ENCODE measurements around the gene RAB40B.
"Not testable (repeated sequence)": the region's sequence is repeated elsewhere in the genome, so short reads cannot be mapped to it uniquely, and the experiment has no call there.

RAB40B gene

GRCh38 chr17:82654611-82655010 lies 43.9 kb downstream of the RAB40B start:
- not testable (repeated sequence) for DNase-seq (ENCODE audit: low read depth); H3K4me1 ChIP-seq (ENCODE audit: control insufficient read depth, insufficient read depth, low read length); H3K9ac ChIP-seq (ENCODE audit: low read length); H3K27me3 ChIP-seq (replicated peaks; ENCODE audit: control insufficient read depth, insufficient read depth, low read length); H3K9me3 ChIP-seq (ENCODE audit: control insufficient read depth, low read length); H3K4me3 ChIP-seq (ENCODE audit: low read length)
- peaks cover 10% of the 10 kb centered on the region for H3K36me3 ChIP-seq (ENCODE audit: control insufficient read depth, insufficient read depth, low read length, severe bottlenecking)

DNA sequence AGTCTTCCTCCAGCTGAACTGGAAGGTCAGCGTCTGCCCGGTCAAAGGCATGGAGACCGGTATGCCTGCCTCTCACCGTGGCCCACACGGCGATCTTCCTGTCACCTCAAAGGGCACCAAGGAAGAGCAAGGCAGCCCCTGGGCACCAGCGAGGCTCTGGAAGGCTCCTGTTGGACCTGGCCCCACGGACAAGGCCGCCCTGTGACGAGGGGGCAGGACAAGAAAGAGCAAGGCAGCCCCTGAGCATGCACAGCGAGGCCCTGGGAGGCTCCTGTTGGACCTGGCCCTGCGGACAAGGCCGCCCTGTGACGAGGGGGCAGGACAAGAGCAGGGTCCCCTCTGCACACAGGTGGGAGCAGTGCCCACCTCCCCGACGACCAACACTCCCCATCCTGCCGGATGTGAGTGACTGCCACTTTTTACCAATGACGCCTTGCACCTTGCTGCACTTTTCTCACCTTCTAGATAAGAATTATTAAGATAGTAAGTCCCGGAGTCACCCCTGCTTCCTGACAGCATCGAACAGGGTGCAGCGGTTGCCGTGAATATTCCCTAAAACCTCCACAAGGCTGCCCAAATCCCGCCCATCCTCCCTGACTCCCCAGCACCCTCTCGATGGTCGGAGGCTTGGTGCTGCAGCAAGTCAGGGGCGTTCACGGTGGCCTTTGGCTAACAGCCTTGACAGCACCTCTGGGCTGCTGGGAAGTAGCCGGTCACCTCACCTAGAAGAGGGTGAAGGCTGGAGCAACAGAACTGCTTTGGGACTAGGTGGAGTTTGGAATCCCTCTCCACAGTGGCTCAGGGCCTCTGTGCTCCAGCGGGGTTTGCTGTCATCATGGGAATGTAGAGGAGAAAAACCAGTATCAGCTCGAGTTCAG lies 44.6 kb downstream of the RAB40B start:
- Histone ChIP-seq H3K4me1 (ENCODE audit: control insufficient read depth, insufficient read depth, low read length) (no peaks in the 10 kb centered on the region), H3K27me3 (replicated peaks; ENCODE audit: control insufficient read depth, insufficient read depth, low read length) (no peaks in the 10 kb centered on the region), H3K36me3 (ENCODE audit: control insufficient read depth, insufficient read depth, low read length, severe bottlenecking) (peaks cover 5% of the 10 kb centered on the region), H3K4me3 (ENCODE audit: low read length) (no peak overlapping the region), H3K9ac (ENCODE audit: low read length) (no peak overlapping the region), H3K9me3 (ENCODE audit: control insufficient read depth, low read length) (no peaks in the 10 kb centered on the region)
- DNase-seq (ENCODE audit: low read depth), result no peak

DNA sequence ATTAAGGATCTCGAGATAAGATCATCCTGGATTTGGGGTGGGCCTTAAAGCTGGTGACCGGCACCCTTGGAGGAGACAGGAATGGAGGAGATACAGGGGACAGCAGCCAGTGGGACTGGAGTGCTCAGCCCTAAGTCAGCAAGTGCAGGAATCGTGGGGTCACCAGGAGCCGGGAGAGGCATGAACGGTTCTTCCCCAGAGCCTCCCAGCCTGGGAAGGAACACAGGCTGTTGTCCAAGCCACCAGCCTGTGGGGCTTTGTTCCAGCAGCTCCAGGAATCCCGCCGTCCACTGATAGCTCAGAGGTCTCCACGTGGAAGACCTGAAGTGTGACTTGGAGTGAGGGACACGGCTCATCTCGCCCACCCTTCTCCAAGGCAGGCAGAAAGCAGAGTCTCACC lies 47.8 kb downstream of the RAB40B start:
- no peaks in the 10 kb centered on the region for H3K9me3 ChIP-seq (ENCODE audit: control insufficient read depth, low read length)
- H3K9ac ChIP-seq (ENCODE audit: low read length), result no peak overlapping the region
- H3K27me3 ChIP-seq (replicated peaks; ENCODE audit: control insufficient read depth, insufficient read depth, low read length), result no peaks in the 10 kb centered on the region
- peaks cover 11% of the 10 kb centered on the region for H3K4me1 ChIP-seq (ENCODE audit: control insufficient read depth, insufficient read depth, low read length)
- no peaks in the 10 kb centered on the region for H3K36me3 ChIP-seq (ENCODE audit: control insufficient read depth, insufficient read depth, low read length, severe bottlenecking)
- no peak for DNase-seq (ENCODE audit: low read depth)
- H3K4me3 ChIP-seq (ENCODE audit: low read length), result no peak overlapping the region

DNA sequence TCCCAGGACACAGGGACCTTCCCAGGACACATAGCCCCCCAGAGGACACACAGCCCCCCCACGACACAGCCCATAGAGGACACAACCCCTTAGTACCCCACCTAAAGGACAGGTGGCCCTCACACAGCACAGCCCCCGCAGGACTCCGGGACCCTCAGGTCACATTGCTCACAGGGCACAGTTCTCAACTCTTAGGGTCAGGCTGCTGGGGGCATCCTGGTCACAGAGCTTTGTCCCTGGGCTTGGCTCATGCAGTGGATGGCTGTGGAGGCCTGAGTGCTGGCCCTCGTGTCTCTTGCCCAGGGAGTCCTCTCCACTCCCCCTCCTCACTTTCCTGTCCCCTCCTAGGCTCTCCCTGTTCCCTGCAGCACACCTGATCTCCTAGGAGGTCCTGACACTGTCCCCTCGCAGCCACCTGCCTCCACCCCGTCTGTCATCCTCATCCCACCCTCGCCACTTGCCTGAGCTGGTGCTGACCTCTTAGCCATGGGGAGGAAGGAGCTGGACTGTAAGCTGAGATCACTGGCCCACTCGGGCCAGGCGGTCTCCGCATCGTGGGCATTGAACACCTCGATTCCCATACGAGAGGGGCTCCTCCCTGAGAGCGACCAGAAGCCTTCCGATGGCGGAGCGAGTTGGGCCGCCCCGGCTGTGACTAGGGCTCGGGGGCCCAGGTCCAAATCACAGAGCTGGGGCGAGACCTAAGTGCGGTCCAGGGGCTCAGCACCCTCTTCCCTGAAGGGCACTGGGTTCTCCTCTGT lies 48.8 kb downstream of the RAB40B start:
- Histone ChIP-seq H3K4me1 (ENCODE audit: control insufficient read depth, insufficient read depth, low read length) (peaks cover 11% of the 10 kb centered on the region), H3K36me3 (ENCODE audit: control insufficient read depth, insufficient read depth, low read length, severe bottlenecking) (no peaks in the 10 kb centered on the region), H3K4me3 (ENCODE audit: low read length) (no peak overlapping the region), H3K9ac (ENCODE audit: low read length) (no peak overlapping the region), H3K9me3 (ENCODE audit: control insufficient read depth, low read length) (no peaks in the 10 kb centered on the region), H3K27me3 (replicated peaks; ENCODE audit: control insufficient read depth, insufficient read depth, low read length) (no peaks in the 10 kb centered on the region)
- no peak for DNase-seq (ENCODE audit: low read depth)

DNA sequence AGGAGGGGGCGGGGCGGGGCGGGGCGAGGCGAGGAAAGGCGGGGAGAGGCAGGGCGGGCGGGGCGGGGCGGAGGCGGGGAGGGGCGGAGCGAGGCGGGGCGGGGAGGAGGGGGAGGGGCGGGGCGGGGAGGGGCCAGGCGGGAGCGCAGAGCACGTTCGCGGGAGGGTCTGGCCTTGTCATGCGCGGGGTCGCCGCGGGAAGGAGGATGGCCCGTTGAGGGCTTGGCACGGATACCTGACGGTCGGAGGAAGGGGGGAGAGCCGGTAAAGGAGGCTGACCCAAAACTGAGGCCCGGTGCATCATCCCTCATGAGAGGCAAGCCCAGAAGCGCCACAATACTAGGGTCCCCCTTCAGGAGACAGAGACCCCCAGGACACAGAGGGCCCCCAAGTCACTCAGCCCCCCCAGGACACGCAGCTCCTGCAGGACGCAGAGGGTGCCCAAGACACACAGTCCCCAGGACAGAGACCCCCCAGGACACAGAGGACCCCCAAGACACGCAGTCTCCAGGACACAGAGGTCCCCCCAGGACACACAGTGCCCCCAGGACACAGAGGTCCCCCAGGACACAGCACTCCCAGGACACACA lies 49.7 kb downstream of the RAB40B start:
- Histone ChIP-seq H3K27me3 (replicated peaks; ENCODE audit: control insufficient read depth, insufficient read depth, low read length) (no peaks in the 10 kb centered on the region), H3K4me1 (ENCODE audit: control insufficient read depth, insufficient read depth, low read length) (peaks cover 11% of the 10 kb centered on the region), H3K9ac (ENCODE audit: low read length) (peak overlapping the region; percentile 80), H3K9me3 (ENCODE audit: control insufficient read depth, low read length) (no peaks in the 10 kb centered on the region), H3K4me3 (ENCODE audit: low read length) (peak overlapping the region; percentile 76), H3K36me3 (ENCODE audit: control insufficient read depth, insufficient read depth, low read length, severe bottlenecking) (peaks cover 6% of the 10 kb centered on the region)
- DNase-seq (ENCODE audit: low read depth), result no peak

GRCh38 chr17:82648165-82648668 lies 50.3 kb downstream of the RAB40B start, which contains the start of gene WDR45B:
TSS of gene WDR45B (minus strand) at chr17:82648444. CDS start at chr17:82648340, 104 bp downstream.
- H3K9me3 ChIP-seq (ENCODE audit: control insufficient read depth, low read length), result no peaks in the 10 kb centered on the region
- H3K4me3 ChIP-seq (ENCODE audit: low read length), result peak within 1 kb of the TSS; percentile 92
- H3K27me3 ChIP-seq (replicated peaks; ENCODE audit: control insufficient read depth, insufficient read depth, low read length), result no peaks in the 10 kb centered on the region
- peaks cover 11% of the 10 kb centered on the region for H3K4me1 ChIP-seq (ENCODE audit: control insufficient read depth, insufficient read depth, low read length)
- peak; percentile 99 for DNase-seq (ENCODE audit: low read depth)
- H3K36me3 ChIP-seq (ENCODE audit: control insufficient read depth, insufficient read depth, low read length, severe bottlenecking), result peaks cover 12% of the 10 kb centered on the region
- H3K9ac ChIP-seq (ENCODE audit: low read length), result peak within 1 kb of the TSS; percentile 95

GRCh38 chr17:82647593-82648164 lies 50.8 kb downstream of the RAB40B start:
- DNase-seq (ENCODE audit: low read depth), result peak; percentile 74
- no peaks in the 10 kb centered on the region for H3K27me3 ChIP-seq (replicated peaks; ENCODE audit: control insufficient read depth, insufficient read depth, low read length)
- H3K36me3 ChIP-seq (ENCODE audit: control insufficient read depth, insufficient read depth, low read length, severe bottlenecking), result peaks cover 17% of the 10 kb centered on the region
- H3K4me1 ChIP-seq (ENCODE audit: control insufficient read depth, insufficient read depth, low read length), result peaks cover 11% of the 10 kb centered on the region
- no peaks in the 10 kb centered on the region for H3K9me3 ChIP-seq (ENCODE audit: control insufficient read depth, low read length)
- H3K4me3 ChIP-seq (ENCODE audit: low read length), result peak overlapping the region; percentile 92
- peak overlapping the region; percentile 95 for H3K9ac ChIP-seq (ENCODE audit: low read length)

DNA sequence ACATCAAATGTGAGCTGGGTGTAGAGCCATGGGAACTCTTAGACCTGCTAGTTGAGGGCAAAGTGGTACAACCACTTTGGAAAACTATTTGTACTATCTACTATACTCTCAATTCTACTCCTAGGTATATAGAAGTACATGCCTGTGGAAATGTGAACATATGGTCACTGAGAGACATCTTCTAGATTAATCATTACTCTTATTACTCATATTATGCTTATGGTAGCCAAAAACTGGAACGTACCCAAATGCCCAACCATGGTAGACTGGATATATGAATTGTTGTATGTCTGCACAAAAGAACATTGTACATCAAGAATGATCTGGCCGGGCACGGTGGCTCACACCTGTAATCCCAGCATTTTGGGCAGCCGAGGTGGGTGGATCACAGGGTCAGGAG lies 53.0 kb downstream of the RAB40B start:
- H3K36me3 ChIP-seq (ENCODE audit: control insufficient read depth, insufficient read depth, low read length, severe bottlenecking), result peaks cover 37% of the 10 kb centered on the region
- no peaks in the 10 kb centered on the region for H3K27me3 ChIP-seq (replicated peaks; ENCODE audit: control insufficient read depth, insufficient read depth, low read length)
- no peaks in the 10 kb centered on the region for H3K9me3 ChIP-seq (ENCODE audit: control insufficient read depth, low read length)
- peaks cover 11% of the 10 kb centered on the region for H3K4me1 ChIP-seq (ENCODE audit: control insufficient read depth, insufficient read depth, low read length)
- H3K4me3 ChIP-seq (ENCODE audit: low read length), result no peak overlapping the region
- no peak for DNase-seq (ENCODE audit: low read depth)
- no peak overlapping the region for H3K9ac ChIP-seq (ENCODE audit: low read length)

DNA sequence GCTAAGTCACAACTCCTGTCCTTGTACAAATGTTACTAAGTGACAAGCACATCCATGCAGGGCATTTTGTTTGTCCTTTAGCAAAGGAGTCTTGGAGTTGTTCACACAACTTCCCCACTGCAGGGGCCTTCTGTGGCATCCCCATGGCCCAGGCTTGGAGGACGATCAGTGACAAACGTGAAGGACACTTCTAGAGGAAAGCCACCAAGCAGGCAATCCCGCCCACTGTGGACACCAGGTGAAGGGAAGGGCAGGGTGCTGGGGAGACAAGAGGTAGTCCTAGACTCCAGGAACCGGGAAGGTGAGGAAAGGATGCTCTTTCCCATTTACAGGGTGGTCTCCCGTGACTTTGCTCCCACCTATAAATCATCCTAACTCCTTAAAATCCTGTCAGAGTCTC lies 54.4 kb downstream of the RAB40B start:
- no peaks in the 10 kb centered on the region for H3K9me3 ChIP-seq (ENCODE audit: control insufficient read depth, low read length)
- peaks cover 11% of the 10 kb centered on the region for H3K4me1 ChIP-seq (ENCODE audit: control insufficient read depth, insufficient read depth, low read length)
- H3K27me3 ChIP-seq (replicated peaks; ENCODE audit: control insufficient read depth, insufficient read depth, low read length), result no peaks in the 10 kb centered on the region
- no peak overlapping the region for H3K4me3 ChIP-seq (ENCODE audit: low read length)
- no peak overlapping the region for H3K9ac ChIP-seq (ENCODE audit: low read length)
- H3K36me3 ChIP-seq (ENCODE audit: control insufficient read depth, insufficient read depth, low read length, severe bottlenecking), result peaks cover 45% of the 10 kb centered on the region
- DNase-seq (ENCODE audit: low read depth), result no peak

- peaks cover 47% of the 10 kb centered on the region for H3K36me3 ChIP-seq (ENCODE audit: control insufficient read depth, insufficient read depth, low read length, severe bottlenecking)
- H3K9ac ChIP-seq (ENCODE audit: low read length), result no peak overlapping the region
These were observed 56.5 kb downstream of the RAB40B start for GRCh38 chr17:82642022-82642421.

DNA sequence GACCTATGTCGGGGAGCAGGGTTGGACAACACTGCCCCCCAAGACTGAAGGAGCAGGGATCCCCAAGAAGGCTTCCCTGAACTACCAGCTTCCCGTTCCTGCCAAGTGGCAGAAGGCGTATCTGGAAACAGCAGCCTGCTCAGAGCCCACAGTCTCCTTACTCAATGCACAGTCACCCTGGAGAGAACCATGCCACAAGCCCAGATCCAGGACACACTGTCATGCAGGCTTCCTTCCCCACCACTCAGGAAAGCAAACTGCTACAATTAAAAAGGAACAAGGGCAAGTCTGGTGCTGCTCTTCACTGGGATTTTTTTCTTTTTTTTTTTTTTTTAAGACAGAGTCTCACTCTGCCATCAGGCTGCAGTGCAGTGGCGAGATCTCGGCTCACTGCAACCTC lies 58.5 kb downstream of the RAB40B start:
- no peak for DNase-seq (ENCODE audit: low read depth)
- Histone ChIP-seq H3K4me1 (ENCODE audit: control insufficient read depth, insufficient read depth, low read length) (no peaks in the 10 kb centered on the region), H3K27me3 (replicated peaks; ENCODE audit: control insufficient read depth, insufficient read depth, low read length) (no peaks in the 10 kb centered on the region), H3K4me3 (ENCODE audit: low read length) (no peak overlapping the region), H3K9ac (ENCODE audit: low read length) (no peak overlapping the region), H3K9me3 (ENCODE audit: control insufficient read depth, low read length) (no peaks in the 10 kb centered on the region), H3K36me3 (ENCODE audit: control insufficient read depth, insufficient read depth, low read length, severe bottlenecking) (peaks cover 47% of the 10 kb centered on the region)

More at GRCh38 chr17:82642022-82642421, 56.5 kb downstream of the RAB40B start:
- H3K9me3 ChIP-seq (ENCODE audit: control insufficient read depth, low read length), result no peaks in the 10 kb centered on the region
- peaks cover 7% of the 10 kb centered on the region for H3K4me1 ChIP-seq (ENCODE audit: control insufficient read depth, insufficient read depth, low read length)
- H3K4me3 ChIP-seq (ENCODE audit: low read length), result no peak overlapping the region
- no peak for DNase-seq (ENCODE audit: low read depth)
- no peaks in the 10 kb centered on the region for H3K27me3 ChIP-seq (replicated peaks; ENCODE audit: control insufficient read depth, insufficient read depth, low read length)

Data from adipocyte (in vitro differentiated cells).